Caco-2 (cell line): Measurements from ENCODE around the gene FAM8A1. TPM values are rescaled to one million over a fixed set of nuclear protein-coding genes. Genes with fewer than 3 reads are reported as not detected.

Experiments used
- BruUV-seq: library from RNA; stranded (reverse); fragments of 400-500 nt; replicated peaks from 2 replicates; lab custom pipeline; 2021; lab: Mats Ljungman, UMichigan
- CTCF ChIA-PET: fragments of 300-600 bp; sonication (Branson Sonifier 250); formaldehyde crosslinking; loops from one replicate; lab custom pipeline; 2022; ENCODE audit warnings: antibody characterized with exemption; lab: Charles Lee
- POLR2A ChIA-PET: fragments of 300-600 bp; sonication (Branson Sonifier 250); formaldehyde crosslinking; loops from one replicate; lab custom pipeline; 2022; ENCODE audit warnings: antibody characterized with exemption; lab: Charles Lee
- DNase-seq, 2 experiments: peaks; one replicate each; pipeline versions ENCODE4 v3.0.0 to v3.0.0-alpha.2; 2020 to 2022
- H3K27me3 ChIP-seq: replicated peaks from 2 replicates; pipeline ENCODE4 v1.6.0; 2011; ENCODE audit warnings: low read length; ENCODE audit not compliant: control insufficient read depth, insufficient read depth
- H3K36me3 ChIP-seq: 2 replicates; pipeline ENCODE4 v1.5.1; 2011; ENCODE audit warnings: low read length; ENCODE audit not compliant: control insufficient read depth, insufficient read depth
- H3K4me1 ChIP-seq: fragments of 250-450 bp; sonication (Bioruptor Pico); 2 replicates; pipeline ENCODE4 v1.5.1; 2020; ENCODE audit warnings: mild to moderate bottlenecking
- H3K4me3 ChIP-seq: 2 replicates; pipeline ENCODE4 v1.5.1; 2011; ENCODE audit warnings: low read depth, mild to moderate bottlenecking, control low read depth, low read length
- H3K9me3 ChIP-seq: fragments of 250-450 bp; sonication (Bioruptor Pico); 2 replicates; pipeline ENCODE4 v1.5.1; 2020; ENCODE audit warnings: mild to moderate bottlenecking, moderate library complexity
- H3K27ac Mint-ChIP-seq: one replicate; pipeline ENCODE4 v1.8.0; 2022; ENCODE audit warnings: mixed read lengths; ENCODE audit not compliant: unreplicated experiment
- H3K27me3 Mint-ChIP-seq: one replicate; pipeline ENCODE4 v1.8.0; 2022; ENCODE audit warnings: mixed read lengths; ENCODE audit not compliant: insufficient read depth, unreplicated experiment
- H3K36me3 Mint-ChIP-seq: one replicate; pipeline ENCODE4 v1.8.0; 2022; ENCODE audit warnings: mild to moderate bottlenecking, mixed read lengths; ENCODE audit not compliant: insufficient read depth, unreplicated experiment
- H3K4me1 Mint-ChIP-seq: one replicate; pipeline ENCODE4 v1.8.0; 2022; ENCODE audit warnings: low read depth, mixed read lengths; ENCODE audit not compliant: unreplicated experiment
- H3K4me3 Mint-ChIP-seq: one replicate; pipeline ENCODE4 v1.8.0; 2022; ENCODE audit warnings: mild to moderate bottlenecking, moderate library complexity, mixed read lengths; ENCODE audit not compliant: unreplicated experiment
- H3K9me3 Mint-ChIP-seq: one replicate; pipeline ENCODE4 v1.8.0; 2022; ENCODE audit warnings: mixed read lengths; ENCODE audit not compliant: unreplicated experiment
- intact Hi-C: fragments of 100-400 bp; cut with micrococcal nuclease; formaldehyde crosslinking; loops from one replicate; pipeline ENCODE4 v1.10.0; 2022; ENCODE audit not compliant: unreplicated experiment
- total RNA-seq: library from RNA; stranded (reverse); gene quantifications from 2 replicates; pipeline ENCODE4 v1.2.3, GENCODE V29; 2022
- TF ChIP-seq, protein P1 (sequence below), 2 experiments: fragments of 200-600 bp in 1 of 2; IDR thresholded peaks; 1 replicate in 1 of 2; 2 replicates in 1 of 2; pipeline versions ENCODE4 v1.5.1 to v1.8.0; 2011 to 2022; ENCODE audit warnings: antibody characterized with exemption in 1 of 2, control low read depth in 1 of 2, inconsistent platforms in 1 of 2, low read depth in 1 of 2, low read length in 1 of 2, mild to moderate bottlenecking in 1 of 2, moderate library complexity in 1 of 2; ENCODE audit not compliant: insufficient read depth in 1 of 2, severe bottlenecking in 1 of 2, unreplicated experiment in 1 of 2

The FAM8A1 gene
- total RNA-seq, 1 experiment from 2014 or later = 18.9 TPM

DNA sequence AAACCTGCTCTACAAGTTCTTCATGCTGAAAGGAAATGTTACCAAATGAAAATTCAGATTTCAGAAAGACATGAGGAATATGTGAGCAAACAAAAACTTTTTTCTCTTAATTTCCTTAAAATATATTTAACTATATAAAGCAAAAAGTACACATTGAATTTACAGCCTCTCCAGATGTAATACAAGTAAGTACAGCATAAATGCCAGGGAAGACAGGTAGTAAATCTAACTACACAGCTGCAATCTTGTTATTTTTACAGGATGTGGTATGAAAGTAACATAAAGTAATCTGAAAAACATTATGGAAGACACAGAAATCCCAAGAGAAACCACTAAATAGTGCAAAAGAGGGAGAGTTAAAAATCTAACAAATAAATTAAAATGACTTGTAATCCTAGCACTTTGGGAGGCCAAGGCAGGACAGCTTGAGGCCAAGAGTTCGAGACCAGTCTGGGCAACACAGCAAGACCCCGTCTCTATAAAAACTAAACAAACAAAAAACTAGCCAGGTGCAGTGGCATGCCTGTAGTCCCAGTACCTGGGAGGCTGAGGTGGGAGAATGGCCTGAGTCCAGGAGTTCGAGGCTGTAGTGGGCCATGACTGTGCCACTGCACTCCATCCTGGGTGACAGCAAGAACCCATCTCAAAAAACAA lies 50.7 kb downstream of the FAM8A1 start:
- intact Hi-C loops = no loop called here
- DNase-seq = no peak
- Histone ChIP-seq H3K4me3 (no peak overlapping the region), H3K9me3 (no peaks in the 10 kb centered on the region), H3K4me1 (peaks cover 4% of the 10 kb centered on the region; the same call in 1 of the 2 replicates), H3K36me3 (no peaks in the 10 kb centered on the region), H3K27me3 (no peaks in the 10 kb centered on the region)
- peaks cover 86% of the 10 kb centered on the region for H3K36me3 Mint-ChIP-seq
- no peak overlapping the region for H3K4me3 Mint-ChIP-seq
- CTCF ChIA-PET = no interaction called here
- no peaks in the 10 kb centered on the region for H3K9me3 Mint-ChIP-seq
- TF ChIP-seq, protein P1, sequence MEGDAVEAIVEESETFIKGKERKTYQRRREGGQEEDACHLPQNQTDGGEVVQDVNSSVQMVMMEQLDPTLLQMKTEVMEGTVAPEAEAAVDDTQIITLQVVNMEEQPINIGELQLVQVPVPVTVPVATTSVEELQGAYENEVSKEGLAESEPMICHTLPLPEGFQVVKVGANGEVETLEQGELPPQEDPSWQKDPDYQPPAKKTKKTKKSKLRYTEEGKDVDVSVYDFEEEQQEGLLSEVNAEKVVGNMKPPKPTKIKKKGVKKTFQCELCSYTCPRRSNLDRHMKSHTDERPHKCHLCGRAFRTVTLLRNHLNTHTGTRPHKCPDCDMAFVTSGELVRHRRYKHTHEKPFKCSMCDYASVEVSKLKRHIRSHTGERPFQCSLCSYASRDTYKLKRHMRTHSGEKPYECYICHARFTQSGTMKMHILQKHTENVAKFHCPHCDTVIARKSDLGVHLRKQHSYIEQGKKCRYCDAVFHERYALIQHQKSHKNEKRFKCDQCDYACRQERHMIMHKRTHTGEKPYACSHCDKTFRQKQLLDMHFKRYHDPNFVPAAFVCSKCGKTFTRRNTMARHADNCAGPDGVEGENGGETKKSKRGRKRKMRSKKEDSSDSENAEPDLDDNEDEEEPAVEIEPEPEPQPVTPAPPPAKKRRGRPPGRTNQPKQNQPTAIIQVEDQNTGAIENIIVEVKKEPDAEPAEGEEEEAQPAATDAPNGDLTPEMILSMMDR (IDR thresholded peaks at IDR 0.05; ENCODE audit: insufficient read depth in 1 of 2, low read depth in 1 of 2, low read length in 1 of 2, severe bottlenecking in 1 of 2, unreplicated experiment in 1 of 2) = no peak
- H3K27ac Mint-ChIP-seq = no peak overlapping the region
- peaks cover 6% of the 10 kb centered on the region for H3K4me1 Mint-ChIP-seq
- H3K27me3 Mint-ChIP-seq = no peaks in the 10 kb centered on the region
- BruUV-seq = TSS peak; percentile 5
- POLR2A ChIA-PET = no interaction called here

DNA sequence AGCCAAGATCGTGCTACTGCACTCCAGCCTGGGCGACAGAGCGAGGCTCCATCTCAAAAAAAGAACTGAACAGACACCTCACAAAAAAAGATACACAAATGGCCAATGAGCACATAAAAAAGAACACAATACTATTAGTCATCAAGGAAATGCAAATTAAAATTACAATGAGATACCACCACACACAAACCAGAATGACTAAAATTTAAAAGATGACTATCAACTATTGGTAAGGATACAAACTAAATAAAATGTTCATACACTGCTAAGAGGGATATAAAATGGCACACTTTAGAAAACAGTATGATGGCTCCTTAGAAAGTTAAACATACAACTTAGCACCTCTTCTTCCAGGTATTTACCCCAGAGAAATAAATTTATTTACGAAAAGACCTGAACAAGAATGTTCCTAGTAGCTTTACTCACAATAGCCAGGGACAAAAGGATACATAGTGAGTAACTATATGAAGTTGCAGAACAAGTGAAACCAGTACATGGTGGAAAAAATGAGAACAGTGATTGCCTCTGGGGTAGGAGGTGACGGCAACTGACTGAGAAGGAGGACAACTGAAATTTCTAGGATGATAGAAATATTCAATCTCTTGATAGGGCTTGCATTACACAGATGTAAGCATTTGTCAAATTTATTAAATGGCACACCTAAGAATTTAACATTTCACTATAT lies 53.2 kb downstream of the FAM8A1 start:
- no peaks in the 10 kb centered on the region for H3K36me3 ChIP-seq
- TF ChIP-seq, protein P1 (IDR thresholded peaks at IDR 0.05; ENCODE audit: insufficient read depth in 1 of 2, low read depth in 1 of 2, low read length in 1 of 2, severe bottlenecking in 1 of 2, unreplicated experiment in 1 of 2) = no peak
- intact Hi-C loops = no loop called here
- no peaks in the 10 kb centered on the region for H3K27me3 ChIP-seq
- DNase-seq = no peak
- ChIA-PET CTCF (no interaction called here), POLR2A (no interaction called here)
- no TSS peak for BruUV-seq
- H3K27me3 Mint-ChIP-seq = no peaks in the 10 kb centered on the region
- no peak overlapping the region for H3K4me3 ChIP-seq
- H3K9me3 ChIP-seq = no peaks in the 10 kb centered on the region
- peaks cover 4% of the 10 kb centered on the region; the same call in 1 of the 2 replicates for H3K4me1 ChIP-seq
- no peak overlapping the region for H3K4me3 Mint-ChIP-seq
- no peaks in the 10 kb centered on the region for H3K9me3 Mint-ChIP-seq
- peaks cover 6% of the 10 kb centered on the region for H3K4me1 Mint-ChIP-seq
- no peak overlapping the region for H3K27ac Mint-ChIP-seq
- H3K36me3 Mint-ChIP-seq = peaks cover 85% of the 10 kb centered on the region

DNA sequence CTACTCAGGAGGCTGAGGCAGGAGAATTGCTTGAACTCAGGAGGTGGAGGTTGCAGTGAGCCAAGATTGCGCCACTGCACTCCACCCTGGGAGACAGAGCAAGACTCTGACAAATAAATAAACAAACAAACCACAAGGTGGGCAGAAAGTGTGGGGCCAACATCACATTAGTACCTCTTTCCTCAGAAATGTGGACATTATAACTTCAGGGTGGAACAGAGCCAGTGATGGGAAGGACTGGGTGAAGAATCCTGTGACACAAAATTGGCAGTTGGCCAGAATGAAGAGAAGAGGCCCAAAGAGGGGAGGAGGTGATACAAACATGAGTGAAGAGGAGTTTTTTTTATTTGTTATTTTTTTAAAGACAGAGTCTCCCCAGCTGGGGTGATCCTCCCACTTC lies 56.0 kb downstream of the FAM8A1 start:
- no peaks in the 10 kb centered on the region for H3K9me3 ChIP-seq
- no peak overlapping the region for H3K27ac Mint-ChIP-seq
- H3K4me1 ChIP-seq = no peaks in the 10 kb centered on the region
- no peak for DNase-seq
- ChIA-PET CTCF (no interaction called here), POLR2A (interaction anchor here (0.5 kb wide), 1 partner anchor 59 kb away, joined by 3 read pairs; no protein-coding TSS in a partner anchor)
- intact Hi-C loops = no loop called here
- no peaks in the 10 kb centered on the region for H3K27me3 ChIP-seq
- no peak overlapping the region for H3K4me3 Mint-ChIP-seq
- H3K36me3 ChIP-seq = no peaks in the 10 kb centered on the region
- peaks cover 87% of the 10 kb centered on the region for H3K36me3 Mint-ChIP-seq
- no peaks in the 10 kb centered on the region for H3K4me1 Mint-ChIP-seq
- H3K9me3 Mint-ChIP-seq = no peaks in the 10 kb centered on the region
- TF ChIP-seq, protein P1 (IDR thresholded peaks at IDR 0.05; ENCODE audit: insufficient read depth in 1 of 2, low read depth in 1 of 2, low read length in 1 of 2, severe bottlenecking in 1 of 2, unreplicated experiment in 1 of 2) = no peak
- H3K27me3 Mint-ChIP-seq = no peaks in the 10 kb centered on the region
- BruUV-seq = no TSS peak
- H3K4me3 ChIP-seq = no peak overlapping the region
